HepG2 (cell line): ENCODE measurements around the gene FBXO24. TPM values are rescaled to one million over a fixed set of nuclear protein-coding genes. Genes with fewer than 3 reads are reported as not detected.

ENCODE experiments used
- MIER2 ChIP-seq: IDR thresholded peaks from 2 replicates; pipeline ENCODE4 v1.6.1; 2016; ENCODE audit warnings: missing biosample characterization, missing genetic modification reagents
- PRPF4 ChIP-seq: fragments of 200-400 bp; formaldehyde crosslinking; IDR thresholded peaks from 2 replicates; pipeline ENCODE4 v1.6.1; 2016; ENCODE audit warnings: low read length, low read depth; ENCODE audit not compliant: poor library complexity, severe bottlenecking
- SMAD9 ChIP-seq: sonication (generic); formaldehyde crosslinking; IDR thresholded peaks from 2 replicates; pipeline ENCODE4 v1.5.1; 2020; ENCODE audit warnings: mild to moderate bottlenecking, missing genetic modification reagents
- ZBTB38 ChIP-seq: sonication (generic); formaldehyde crosslinking; IDR thresholded peaks from 2 replicates; pipeline ENCODE4 v1.5.1; 2020; ENCODE audit warnings: mild to moderate bottlenecking, missing genetic modification reagents
- ZNF616 ChIP-seq: sonication (generic); formaldehyde crosslinking; IDR thresholded peaks from 2 replicates; pipeline ENCODE4 v1.5.0; 2020; ENCODE audit warnings: low read depth, mild to moderate bottlenecking, missing genetic modification reagents
- ZNF674 ChIP-seq: sonication (generic); formaldehyde crosslinking; IDR thresholded peaks from 2 replicates; pipeline ENCODE4 v1.5.0; 2020; ENCODE audit warnings: low read depth, mild to moderate bottlenecking, missing genetic modification reagents
- ZSCAN31 ChIP-seq: sonication (generic); formaldehyde crosslinking; IDR thresholded peaks from 2 replicates; pipeline ENCODE4 v1.5.0; 2020; ENCODE audit warnings: low read depth, mild to moderate bottlenecking, missing genetic modification reagents
- polyA plus RNA-seq, 8 experiments: library from polyadenylated mRNA; depleted of rRNA in 3 of 8; stranded (reverse) in 7 of 8; unstranded in 1 of 8; fragments of >200 nt; fragmentation: Illumina TruSeq in 4 of 8; extraction: Trizol in 4 of 8; gene quantifications; 2 replicates each; pipeline versions ENCODE4 v1.2.1 to v1.2.3, GENCODE V29; 2011 to 2016; ENCODE audit warnings: low read depth in 4 of 8, missing spikeins in 1 of 8, mixed read lengths in 1 of 8; ENCODE audit not compliant: insufficient read depth in 1 of 8
- total RNA-seq, 5 experiments: library from RNA; depleted of rRNA; stranded (reverse); fragments of >200 nt; fragmentation: Illumina TruSeq; extraction: Trizol; gene quantifications; 2 replicates each; pipeline ENCODE4 v1.2.3, GENCODE V29; 2016; ENCODE audit warnings: low read depth in 1 of 5
- TF ChIP-seq, protein P1 (sequence below): sonication (generic); formaldehyde crosslinking; IDR thresholded peaks from 2 replicates; pipeline ENCODE4 v1.4.0; 2020; ENCODE audit warnings: missing genetic modification reagents
- TF ChIP-seq, protein P2 (sequence below): sonication (generic); formaldehyde crosslinking; IDR thresholded peaks from one replicate; pipeline ENCODE4 v1.5.1; 2020; ENCODE audit warnings: mild to moderate bottlenecking, missing genetic modification reagents; ENCODE audit errors: not compliant biosample characterization
- TF ChIP-seq, protein P3 (sequence below): sonication (generic); formaldehyde crosslinking; IDR thresholded peaks from 2 replicates; pipeline ENCODE4 v1.4.0; 2020; ENCODE audit warnings: missing genetic modification reagents
- TF ChIP-seq, protein P4 (sequence below): sonication (generic); formaldehyde crosslinking; IDR thresholded peaks from 2 replicates; pipeline ENCODE4 v1.4.0; 2020; ENCODE audit warnings: missing genetic modification reagents
- TF ChIP-seq, protein P5 (sequence below): sonication (generic); formaldehyde crosslinking; IDR thresholded peaks from 2 replicates; pipeline ENCODE4 v1.4.0; 2020; ENCODE audit warnings: missing genetic modification reagents
- TF ChIP-seq, protein P6 (sequence below): sonication (generic); formaldehyde crosslinking; IDR thresholded peaks from 2 replicates; pipeline ENCODE4 v1.8.0; 2022; ENCODE audit warnings: mild to moderate bottlenecking, missing genetic modification reagents, moderate library complexity

Gene FBXO24
- total and polyA plus RNA-seq, 2 of the 13 experiments (the other 11 are each of a cell fraction or from before 2014, with no cell fraction given), result 0.20 to 0.55 TPM

DNA sequence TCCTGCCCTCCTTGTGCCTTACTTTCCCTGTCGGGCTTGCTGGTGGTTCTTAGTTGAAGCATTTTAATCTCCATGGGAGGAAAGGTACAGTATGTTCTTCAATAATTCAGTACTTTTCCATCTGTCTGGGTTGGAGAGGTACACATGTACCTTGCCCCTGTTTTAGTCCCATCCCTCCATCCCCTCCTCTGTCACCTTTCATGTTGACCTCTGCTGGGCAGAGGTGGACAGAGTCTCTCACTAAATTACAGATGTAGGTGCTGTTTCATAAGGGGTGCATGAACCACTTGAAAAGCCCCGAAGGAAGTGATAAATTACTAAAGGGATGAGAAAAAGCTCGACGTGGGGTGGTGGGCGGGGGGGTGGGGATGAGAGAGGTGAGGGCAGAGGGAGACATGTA lies 41.7 kb upstream of the FBXO24 start (continued):
- TF ChIP-seq, protein P1, sequence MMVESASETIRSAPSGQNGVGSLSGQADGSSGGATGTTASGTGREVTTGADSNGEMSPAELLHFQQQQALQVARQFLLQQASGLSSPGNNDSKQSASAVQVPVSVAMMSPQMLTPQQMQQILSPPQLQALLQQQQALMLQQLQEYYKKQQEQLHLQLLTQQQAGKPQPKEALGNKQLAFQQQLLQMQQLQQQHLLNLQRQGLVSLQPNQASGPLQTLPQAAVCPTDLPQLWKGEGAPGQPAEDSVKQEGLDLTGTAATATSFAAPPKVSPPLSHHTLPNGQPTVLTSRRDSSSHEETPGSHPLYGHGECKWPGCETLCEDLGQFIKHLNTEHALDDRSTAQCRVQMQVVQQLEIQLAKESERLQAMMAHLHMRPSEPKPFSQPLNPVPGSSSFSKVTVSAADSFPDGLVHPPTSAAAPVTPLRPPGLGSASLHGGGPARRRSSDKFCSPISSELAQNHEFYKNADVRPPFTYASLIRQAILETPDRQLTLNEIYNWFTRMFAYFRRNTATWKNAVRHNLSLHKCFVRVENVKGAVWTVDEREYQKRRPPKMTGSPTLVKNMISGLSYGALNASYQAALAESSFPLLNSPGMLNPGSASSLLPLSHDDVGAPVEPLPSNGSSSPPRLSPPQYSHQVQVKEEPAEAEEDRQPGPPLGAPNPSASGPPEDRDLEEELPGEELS (CRISPR knock-in tag), result peak; percentile 46; the same call in 1 of the 2 replicates
- TF ChIP-seq, protein P2, sequence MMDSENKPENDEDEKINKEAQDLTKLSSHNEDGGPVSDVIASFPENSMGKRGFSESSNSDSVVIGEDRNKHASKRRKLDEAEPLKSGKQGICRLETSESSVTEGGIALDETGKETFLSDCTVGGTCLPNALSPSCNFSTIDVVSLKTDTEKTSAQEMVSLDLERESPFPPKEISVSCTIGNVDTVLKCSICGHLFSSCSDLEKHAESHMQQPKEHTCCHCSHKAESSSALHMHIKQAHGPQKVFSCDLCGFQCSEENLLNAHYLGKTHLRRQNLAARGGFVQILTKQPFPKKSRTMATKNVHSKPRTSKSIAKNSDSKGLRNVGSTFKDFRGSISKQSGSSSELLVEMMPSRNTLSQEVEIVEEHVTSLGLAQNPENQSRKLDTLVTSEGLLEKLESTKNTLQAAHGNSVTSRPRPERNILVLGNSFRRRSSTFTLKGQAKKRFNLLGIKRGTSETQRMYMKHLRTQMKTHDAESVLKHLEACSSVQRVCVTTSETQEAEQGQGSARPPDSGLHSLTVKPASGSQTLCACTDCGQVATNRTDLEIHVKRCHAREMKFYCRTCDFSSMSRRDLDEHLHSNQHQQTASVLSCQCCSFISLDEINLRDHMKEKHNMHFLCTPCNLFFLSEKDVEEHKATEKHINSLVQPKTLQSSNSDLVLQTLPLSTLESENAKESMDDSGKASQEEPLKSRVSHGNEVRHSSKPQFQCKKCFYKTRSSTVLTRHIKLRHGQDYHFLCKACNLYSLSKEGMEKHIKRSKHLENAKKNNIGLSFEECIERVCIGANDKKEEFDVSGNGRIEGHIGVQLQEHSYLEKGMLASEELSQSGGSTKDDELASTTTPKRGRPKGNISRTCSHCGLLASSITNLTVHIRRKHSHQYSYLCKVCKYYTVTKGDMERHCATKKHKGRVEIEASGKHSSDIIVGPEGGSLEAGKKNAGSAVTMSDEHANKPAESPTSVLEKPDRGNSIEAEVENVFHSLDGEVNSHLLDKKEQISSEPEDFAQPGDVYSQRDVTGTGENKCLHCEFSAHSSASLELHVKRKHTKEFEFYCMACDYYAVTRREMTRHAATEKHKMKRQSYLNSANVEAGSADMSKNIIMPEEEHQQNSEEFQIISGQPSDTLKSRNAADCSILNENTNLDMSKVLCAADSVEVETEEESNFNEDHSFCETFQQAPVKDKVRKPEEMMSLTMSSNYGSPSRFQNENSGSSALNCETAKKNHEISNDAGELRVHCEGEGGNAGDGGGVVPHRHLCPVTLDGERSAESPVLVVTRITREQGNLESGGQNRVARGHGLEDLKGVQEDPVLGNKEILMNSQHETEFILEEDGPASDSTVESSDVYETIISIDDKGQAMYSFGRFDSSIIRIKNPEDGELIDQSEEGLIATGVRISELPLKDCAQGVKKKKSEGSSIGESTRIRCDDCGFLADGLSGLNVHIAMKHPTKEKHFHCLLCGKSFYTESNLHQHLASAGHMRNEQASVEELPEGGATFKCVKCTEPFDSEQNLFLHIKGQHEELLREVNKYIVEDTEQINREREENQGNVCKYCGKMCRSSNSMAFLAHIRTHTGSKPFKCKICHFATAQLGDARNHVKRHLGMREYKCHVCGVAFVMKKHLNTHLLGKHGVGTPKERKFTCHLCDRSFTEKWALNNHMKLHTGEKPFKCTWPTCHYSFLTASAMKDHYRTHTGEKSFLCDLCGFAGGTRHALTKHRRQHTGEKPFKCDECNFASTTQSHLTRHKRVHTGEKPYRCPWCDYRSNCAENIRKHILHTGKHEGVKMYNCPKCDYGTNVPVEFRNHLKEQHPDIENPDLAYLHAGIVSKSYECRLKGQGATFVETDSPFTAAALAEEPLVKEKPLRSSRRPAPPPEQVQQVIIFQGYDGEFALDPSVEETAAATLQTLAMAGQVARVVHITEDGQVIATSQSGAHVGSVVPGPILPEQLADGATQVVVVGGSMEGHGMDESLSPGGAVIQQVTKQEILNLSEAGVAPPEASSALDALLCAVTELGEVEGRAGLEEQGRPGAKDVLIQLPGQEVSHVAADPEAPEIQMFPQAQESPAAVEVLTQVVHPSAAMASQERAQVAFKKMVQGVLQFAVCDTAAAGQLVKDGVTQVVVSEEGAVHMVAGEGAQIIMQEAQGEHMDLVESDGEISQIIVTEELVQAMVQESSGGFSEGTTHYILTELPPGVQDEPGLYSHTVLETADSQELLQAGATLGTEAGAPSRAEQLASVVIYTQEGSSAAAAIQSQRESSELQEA (CRISPR knock-in tag), result no peak
- no peak for TF ChIP-seq MIER2 (CRISPR knock-in tag)
- TF ChIP-seq ZSCAN31 (CRISPR knock-in tag), result no peak
- TF ChIP-seq, protein P3, sequence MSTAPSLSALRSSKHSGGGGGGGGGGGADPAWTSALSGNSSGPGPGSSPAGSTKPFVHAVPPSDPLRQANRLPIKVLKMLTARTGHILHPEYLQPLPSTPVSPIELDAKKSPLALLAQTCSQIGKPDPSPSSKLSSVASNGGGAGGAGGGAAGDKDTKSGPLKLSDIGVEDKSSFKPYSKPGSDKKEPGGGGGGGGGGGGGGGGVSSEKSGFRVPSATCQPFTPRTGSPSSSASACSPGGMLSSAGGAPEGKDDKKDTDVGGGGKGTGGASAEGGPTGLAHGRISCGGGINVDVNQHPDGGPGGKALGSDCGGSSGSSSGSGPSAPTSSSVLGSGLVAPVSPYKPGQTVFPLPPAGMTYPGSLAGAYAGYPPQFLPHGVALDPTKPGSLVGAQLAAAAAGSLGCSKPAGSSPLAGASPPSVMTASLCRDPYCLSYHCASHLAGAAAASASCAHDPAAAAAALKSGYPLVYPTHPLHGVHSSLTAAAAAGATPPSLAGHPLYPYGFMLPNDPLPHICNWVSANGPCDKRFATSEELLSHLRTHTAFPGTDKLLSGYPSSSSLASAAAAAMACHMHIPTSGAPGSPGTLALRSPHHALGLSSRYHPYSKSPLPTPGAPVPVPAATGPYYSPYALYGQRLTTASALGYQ (CRISPR knock-in tag), result no peak
- TF ChIP-seq, protein P4, sequence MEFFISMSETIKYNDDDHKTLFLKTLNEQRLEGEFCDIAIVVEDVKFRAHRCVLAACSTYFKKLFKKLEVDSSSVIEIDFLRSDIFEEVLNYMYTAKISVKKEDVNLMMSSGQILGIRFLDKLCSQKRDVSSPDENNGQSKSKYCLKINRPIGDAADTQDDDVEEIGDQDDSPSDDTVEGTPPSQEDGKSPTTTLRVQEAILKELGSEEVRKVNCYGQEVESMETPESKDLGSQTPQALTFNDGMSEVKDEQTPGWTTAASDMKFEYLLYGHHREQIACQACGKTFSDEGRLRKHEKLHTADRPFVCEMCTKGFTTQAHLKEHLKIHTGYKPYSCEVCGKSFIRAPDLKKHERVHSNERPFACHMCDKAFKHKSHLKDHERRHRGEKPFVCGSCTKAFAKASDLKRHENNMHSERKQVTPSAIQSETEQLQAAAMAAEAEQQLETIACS, result no peak
- TF ChIP-seq SMAD9, result no peak
- TF ChIP-seq ZBTB38, result no peak
- TF ChIP-seq ZNF674 (CRISPR knock-in tag), result no peak
- TF ChIP-seq ZNF616 (CRISPR knock-in tag), result no peak
- TF ChIP-seq PRPF4, result no peak
- TF ChIP-seq, protein P5, sequence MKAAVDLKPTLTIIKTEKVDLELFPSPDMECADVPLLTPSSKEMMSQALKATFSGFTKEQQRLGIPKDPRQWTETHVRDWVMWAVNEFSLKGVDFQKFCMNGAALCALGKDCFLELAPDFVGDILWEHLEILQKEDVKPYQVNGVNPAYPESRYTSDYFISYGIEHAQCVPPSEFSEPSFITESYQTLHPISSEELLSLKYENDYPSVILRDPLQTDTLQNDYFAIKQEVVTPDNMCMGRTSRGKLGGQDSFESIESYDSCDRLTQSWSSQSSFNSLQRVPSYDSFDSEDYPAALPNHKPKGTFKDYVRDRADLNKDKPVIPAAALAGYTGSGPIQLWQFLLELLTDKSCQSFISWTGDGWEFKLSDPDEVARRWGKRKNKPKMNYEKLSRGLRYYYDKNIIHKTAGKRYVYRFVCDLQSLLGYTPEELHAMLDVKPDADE (CRISPR knock-in tag), result no peak
- TF ChIP-seq, protein P6, sequence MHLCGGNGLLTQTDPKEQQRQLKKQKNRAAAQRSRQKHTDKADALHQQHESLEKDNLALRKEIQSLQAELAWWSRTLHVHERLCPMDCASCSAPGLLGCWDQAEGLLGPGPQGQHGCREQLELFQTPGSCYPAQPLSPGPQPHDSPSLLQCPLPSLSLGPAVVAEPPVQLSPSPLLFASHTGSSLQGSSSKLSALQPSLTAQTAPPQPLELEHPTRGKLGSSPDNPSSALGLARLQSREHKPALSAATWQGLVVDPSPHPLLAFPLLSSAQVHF (CRISPR knock-in tag), result no peak
